GM12891 (cell line): ENCODE measurements around the gene TRPM1.

ENCODE experiments used
- POLR2A ChIP-seq: IDR thresholded peaks from 2 replicates; pipeline ENCODE4 v1.6.1; 2011; ENCODE audit warnings: low read depth, low read length, control low read depth
- POLR2AphosphoS5 ChIP-seq: IDR thresholded peaks from 2 replicates; pipeline ENCODE4 v1.6.1; 2011; ENCODE audit warnings: low read depth, low read length, control low read depth

- no peak for TF ChIP-seq POLR2AphosphoS5
- no peak for TF ChIP-seq POLR2A
Observed at GRCh38 chr15:31031471-31032067, 70.0 kb downstream of the TRPM1 start.
